COLO668 (cell line): Measurements from ENCODE around the gene KIF16B.
"Not testable (repeated sequence)": the region's sequence is repeated elsewhere in the genome, so short reads cannot be mapped to it uniquely, and the experiment has no call there.

Experiments used
- DNase-seq: peaks from one replicate; lab custom pipeline; 2025; ENCODE audit not compliant: unreplicated experiment; lab: John Stamatoyannopoulos, UW

The KIF16B gene

DNA sequence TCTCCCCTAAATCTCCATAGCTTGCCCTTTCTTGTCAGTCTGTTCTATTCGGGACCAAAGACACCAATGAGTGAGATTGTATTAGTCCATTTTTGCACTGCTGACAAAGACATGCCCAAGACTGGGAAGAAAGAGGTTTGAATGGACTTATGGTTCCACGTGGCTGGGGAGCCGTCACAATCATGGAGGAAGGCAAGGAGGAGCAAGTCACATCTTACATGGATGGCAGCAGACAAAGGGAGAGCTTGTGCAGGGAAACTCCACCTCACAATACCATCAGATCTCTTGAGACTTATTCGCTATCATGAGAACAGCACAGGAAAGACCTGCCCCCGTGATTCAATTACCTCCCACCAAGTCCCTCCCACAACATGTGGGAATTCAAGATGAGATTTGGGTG is 133.7 kb downstream of the KIF16B start:
- DNase-seq: not testable (repeated sequence)

DNA sequence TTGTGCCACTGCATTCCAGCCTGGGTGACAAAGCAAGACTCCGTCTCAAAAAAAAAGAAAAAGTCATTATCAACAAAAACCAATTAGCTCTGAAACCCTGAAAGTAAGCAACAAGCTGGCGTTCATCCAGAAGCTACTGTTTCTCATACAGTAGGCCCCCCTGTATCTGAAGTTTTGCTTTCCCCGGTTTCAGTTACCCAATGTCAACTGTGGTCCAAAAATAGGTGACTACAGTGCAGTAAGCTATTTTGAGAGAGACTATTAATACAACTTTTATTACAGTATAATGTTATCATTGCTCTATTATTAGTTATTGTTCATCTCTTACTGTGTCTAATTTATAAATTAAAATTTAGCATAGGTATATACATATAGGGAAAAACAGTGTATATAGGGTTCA is 135.1 kb downstream of the KIF16B start:
- no peak for DNase-seq

DNA sequence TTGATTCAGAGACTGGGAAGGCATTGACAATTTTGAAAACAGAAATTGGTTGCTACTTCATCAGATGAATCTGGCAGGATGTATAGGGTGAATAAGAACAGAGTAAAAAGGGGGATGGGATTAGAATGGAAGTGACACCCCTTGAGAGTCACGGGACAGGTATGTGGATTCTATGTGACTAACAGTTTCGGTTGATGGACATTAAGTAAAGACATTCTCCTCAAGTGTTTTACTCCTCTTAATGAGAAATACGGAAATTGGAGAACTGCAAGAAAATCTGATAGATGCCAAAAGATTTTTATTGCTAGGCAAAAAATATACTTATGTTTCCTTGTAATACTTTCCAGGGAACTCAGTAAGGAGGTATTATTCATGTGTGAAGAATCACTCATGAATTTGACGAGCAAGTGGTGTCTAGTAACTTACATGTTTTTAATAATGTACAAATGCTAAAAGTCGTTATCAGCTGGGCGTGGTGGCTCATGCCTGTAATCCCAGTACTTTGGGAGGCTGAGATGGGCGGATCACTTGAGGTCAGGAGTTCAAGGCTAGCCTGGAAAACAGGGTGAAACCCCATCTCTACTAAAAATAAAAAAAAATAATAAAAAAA is 135.8 kb downstream of the KIF16B start:
- DNase-seq: no peak

DNA sequence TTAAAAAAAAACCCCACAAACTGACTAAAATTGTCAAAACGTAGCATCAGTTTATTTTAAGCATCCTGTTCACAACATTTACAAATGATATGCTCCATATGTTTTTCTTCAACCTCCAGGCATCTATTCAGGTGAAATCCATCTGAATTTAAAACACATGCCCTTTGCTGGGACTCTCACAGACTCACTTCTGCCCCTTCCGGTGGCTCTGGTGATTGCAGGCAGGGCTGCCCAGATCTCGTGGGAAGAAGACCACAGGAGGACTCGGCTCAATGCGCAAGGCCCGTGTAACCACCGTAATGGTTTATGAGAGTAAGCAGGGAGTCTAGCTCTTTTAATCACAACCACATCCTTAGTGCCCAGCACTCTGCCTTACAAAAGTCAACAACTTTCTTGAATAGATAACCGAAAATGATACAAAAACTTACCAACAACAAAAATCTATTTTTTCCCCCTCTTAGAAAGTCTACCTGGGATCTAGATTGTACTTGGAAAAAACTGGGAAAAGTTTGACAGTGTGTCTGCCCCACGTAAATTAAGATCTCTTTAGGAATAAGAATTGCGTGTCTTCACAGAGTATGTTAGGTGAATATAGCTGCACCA is 139.1 kb downstream of the KIF16B start:
- DNase-seq: peak; percentile 62

DNA sequence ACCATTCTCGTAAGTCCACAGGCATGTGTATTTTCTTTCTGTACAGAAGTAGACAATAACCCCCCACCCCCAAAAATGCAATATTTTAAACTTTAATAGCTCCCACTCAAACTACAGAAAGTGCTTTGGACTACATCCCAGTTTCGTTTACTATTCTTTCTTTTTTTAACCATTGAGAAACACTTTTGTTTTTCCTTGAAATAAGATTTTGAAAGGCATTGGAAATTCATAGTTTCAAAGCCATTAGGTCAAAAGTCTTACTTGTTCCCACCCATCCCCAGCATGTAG is 140.0 kb downstream of the KIF16B start:
- no peak for DNase-seq

DNA sequence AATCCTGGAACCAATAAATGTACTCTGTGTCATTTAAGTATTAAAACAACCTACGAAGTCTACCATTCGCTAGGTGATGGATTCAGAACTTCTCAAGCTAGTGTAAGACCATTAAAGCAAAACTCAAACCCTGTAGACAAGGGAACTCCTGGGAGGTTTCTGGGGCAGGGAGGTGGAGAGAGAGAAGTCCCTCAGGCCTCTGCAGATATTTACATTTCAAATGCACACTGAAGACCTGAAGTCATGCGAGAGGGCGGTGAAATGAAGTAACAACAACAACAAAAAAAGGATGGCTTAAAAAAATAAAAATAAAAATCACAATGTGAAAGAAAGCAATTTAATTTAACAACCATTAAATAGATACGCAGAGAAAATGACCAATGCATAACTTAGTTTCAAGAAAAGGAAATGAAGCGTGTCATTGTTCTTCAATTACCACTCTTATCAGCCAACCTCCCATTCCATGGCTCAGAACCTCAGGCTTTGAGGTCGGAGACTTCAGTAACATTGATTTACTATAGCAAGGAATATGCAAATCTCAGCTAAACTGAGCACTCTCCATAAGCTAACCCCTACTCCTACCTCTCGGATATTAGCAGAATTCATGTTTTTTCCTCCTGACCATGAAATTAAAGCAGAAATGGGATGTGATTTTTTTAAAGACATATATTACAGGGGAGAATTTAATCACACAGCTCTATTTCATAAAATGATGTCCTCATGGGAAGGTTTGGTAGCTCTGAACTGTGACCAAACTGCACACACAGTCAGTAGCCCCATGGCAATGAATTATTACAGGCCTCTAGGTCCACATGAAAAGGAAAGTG is 140.6 kb downstream of the KIF16B start:
- DNase-seq: no peak

DNA sequence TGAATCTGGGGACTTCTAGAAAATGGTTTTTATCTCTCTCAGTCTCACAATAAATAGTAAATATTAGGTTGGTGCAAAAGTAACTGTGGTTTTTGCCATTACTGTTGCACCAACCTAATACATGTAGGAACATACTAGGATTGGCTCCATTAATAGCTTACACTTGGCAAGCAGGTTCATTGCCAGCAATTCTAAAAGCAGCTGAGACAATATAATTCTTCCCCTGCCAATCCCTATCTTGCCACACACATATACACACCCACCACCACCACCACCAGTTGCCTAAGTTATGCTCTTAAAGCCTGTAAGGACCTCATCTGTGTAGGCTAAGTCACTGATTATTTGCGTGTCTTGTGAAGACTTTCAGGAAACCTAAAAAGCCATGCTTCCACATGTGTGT is 145.1 kb downstream of the KIF16B start:
- no peak for DNase-seq

DNA sequence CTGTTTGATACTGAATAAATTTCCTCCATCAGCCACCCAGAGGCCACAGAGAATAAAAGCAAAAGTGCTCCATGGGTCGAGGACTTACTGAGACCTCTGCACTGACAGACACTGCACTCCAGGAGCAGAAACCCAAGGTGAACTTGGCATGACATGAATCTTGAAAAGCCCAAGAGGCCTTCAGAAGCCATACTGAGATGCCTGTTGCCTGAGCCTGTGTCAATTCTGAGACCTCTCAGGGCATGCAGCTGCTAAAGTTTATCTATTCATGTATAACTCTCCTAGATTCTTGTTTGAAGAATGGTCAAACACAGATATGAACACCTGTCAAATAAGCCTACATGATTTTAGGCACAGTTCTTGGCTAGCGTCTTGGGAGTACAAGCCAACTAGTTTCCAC is 145.7 kb downstream of the KIF16B start:
- DNase-seq: no peak

DNA sequence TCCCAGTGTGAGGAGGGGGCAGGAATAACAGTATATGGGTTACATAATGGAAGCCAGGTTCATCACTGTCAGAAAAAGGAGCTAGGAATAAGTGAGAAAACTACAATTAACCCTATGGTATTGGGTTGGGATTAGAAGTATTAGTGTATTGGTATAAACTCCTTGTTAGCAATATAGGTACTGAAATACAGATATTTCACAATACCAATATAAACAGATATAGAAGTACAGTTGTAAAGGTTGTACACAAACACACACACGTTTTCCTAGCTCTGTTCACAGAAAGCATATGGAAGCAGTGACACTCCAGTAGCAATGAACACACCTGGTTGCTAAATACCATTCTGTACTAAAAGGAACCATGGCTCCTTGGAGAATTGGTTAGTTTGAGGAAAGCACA is 148.5 kb downstream of the KIF16B start:
- DNase-seq: no peak

DNA sequence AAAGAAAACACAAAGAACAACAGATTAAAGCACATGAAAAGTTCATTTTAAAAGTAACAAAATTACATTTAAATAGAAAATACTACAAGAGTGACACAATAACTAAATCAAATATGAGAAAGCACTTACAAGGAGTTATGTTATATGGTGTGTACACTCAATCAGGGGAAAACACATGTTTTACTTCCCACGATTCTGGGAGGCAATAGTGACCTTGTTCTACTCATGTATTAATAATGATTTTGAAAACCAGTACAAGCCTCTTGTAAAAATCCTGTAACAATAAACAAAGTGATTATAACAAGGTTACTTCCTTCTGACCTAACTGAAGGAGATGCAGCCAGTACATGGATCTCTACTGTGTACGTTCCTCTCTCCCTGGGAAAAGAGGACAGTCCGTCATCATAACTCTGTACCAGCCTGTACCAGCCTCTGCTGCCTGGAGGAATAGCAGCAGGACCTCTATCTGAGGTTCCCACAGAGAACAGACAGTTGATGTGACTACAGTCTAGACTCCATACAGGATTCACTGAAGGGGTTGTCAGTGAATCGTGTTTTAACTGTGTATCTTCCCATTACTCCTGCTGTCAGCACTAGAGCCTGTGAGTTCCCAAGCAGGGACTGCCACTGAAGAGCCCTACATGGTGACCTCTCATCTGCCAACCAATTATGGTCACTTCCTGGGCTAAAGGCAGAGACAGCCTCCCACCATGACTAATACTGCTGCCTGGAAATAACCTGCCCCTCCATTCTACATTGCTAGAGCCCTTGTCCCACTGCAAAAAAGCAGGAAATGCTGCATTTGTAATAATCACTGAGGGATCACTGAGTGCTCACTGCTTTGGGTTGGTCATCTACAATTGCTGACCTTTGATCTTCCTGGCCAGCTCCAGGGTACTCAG is 149.7 kb downstream of the KIF16B start:
- DNase-seq: no peak

DNA sequence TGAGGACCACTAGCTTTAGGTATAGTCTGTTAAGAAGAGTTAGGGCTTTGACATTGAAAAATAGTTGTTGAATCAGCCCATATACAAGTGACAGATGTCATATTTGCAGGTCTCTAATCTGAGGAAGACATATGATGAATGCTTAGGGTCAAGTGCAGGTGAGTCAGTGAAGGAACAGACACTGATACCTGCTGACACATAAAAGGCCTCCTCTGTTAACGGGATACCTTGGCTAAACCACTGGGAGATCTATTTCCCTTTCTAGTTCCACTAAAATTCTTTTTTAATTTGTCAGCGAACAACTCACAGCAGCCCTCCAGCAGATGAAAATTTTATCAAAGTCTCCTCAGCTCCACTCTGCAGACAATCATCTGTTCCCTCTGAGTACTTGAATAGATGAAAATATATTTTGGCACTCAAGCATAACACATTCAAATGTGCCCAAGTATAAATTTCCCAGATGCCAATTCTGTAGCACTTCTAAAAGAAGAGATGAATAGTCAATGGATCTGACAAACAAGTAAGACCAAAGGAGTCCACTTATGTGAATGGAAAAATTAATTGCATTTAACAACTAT is 154.0 kb downstream of the KIF16B start:
- DNase-seq: no peak

DNA sequence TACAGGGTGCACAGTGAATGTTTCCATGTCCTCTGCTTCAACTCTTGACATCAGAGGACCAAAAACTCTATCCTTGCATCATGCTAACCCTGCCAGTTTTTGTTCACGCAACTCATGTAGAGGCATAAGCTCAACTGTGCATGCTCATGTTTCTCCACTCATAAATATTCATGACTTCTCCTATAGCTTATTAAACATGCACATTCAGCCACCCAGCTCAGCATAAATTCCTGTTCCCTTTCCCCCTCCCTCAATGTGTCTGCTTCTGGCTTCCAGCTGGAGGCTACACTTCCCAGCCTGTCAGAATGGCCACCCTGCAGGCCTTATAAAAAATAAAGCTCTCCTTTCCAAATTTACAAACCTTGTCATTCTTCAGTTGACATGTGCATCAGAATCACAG is 154.6 kb downstream of the KIF16B start:
- no peak for DNase-seq

DNA sequence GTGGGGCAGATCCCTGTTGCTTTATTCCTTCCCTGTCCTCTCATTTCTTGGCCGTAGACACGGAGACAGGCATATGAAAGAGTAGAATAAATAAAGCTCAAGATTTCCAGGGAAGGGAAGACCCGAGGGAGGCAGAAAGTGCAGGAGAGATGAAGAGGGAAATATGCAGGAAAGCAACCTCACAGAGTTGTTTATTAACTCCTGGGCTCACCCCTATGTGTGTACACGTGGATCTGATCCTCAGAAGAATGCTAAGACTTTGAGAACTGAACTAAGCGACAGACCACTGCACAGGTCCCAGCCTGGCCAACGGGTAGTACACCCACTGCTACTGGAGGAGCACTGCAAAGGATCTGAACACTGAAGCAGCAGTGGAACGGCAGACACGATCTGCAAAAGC is 156.2 kb downstream of the KIF16B start:
- DNase-seq: no peak

DNA sequence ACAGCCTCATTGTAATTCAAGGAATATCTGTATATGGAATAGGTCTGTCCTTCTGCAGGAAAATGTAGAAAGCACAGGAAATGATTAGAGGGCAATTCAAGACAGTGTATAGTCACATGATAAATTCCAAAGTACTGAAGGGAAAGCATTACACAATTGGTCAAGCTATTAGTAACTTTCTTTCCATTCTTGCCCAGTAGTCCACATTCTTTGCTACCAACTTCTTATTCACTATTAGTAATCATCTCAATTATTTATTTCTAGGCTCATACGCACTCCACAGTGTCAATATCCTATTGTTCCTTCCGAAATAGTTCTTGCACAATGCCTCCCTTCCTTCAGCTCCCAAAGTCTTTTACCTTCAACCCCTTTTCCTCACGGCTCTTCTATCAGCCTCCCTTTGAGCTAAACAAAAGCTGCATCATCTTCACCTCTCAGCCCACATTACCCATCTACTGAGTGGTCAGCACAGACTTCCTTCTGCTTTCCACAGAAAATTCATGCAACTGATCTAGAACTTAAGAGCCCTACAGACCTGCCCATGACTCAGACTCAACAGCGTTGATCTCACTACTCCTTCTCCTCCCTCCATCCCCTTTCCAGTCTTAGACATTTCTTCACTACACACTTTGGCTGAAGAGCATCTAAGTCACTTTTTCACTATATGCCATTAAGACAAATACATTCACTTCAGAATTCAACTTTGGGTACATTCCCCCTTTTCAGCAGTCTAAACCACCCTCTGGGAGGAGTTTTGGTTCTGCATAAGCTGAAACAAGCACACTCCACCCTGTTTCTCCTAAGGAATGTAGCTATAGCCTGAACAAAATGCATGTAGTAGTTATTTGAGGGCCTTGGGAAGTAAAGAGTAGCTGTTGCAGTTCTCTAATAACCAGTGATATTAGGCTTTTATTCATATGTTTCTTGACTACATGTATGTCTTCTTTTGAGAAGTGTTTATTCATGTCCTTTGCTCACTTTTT is 157.9 kb downstream of the KIF16B start:
- DNase-seq: no peak

DNA sequence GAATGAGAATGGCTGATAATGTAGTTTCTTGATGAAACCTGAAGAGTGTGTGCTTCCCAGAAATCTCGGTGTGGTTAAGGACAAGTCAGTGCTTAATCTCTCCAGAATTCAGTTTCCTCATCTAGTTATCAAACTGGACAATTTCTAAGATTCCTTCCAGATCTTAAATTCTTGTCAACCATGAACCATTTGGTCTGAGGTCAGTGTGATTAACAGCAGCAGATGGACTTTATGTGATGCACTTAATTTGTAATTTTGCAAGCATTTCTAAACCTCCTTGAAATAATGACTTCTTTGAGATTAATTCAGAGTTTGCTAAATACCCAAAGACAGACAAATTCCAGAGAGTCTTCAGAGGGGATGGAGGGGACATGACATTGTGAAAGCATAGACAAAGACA is 160.3 kb downstream of the KIF16B start:
- no peak for DNase-seq

DNA sequence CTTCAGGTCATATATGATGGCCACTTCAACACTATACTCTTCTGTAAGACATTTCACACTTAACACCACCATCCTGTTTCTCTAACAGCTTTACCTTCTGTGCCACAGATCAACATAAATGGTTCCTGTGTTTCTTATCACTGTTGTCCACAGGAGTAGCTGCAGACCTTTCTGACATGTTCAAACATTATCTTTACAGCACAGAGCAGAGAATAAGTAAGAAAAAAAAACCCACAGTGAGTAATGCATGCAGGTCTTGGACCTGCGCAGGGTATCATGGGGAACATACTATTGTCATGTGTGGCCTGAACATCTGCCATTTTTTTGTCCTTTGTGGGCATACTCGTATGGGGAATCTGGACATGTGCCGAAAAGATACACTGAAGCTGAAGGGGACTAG is 161.9 kb downstream of the KIF16B start:
- DNase-seq: no peak

DNA sequence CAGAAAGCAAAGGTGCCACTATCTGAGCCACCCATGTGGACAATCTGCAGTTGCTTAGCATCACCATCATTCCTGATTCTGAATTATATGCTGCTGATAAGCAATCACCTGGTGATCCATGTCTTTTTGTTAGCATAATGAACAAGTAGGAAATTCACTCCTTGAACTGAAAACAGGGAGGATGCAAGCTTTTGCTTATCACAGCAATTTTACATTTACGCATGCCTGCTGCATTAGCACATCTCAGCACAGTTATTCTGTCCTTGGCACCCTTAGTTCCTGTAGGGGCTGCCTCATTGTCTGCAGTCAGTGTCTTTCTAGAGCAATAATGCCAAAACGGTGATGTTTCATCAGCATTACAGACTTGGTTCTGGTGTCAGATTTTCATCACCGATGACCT is 162.6 kb downstream of the KIF16B start:
- DNase-seq: no peak

DNA sequence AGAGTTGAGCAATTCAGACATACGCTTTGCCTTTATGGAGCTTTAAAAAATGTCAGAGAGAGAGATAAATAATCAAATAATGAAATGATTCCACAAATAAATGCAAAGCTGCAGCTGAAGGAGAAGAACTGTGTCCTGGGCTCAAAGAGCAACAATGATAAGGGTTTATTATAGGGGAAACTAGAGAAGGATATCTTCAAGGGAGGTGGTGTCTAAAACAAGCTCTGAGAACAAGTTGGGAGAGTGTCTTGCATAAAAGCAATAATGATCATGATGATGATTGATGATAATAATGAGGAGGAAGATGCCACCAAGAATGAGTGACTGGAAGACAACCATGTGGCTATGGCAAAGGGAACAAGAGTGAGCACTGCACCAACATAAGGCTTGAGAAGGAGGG is 164.3 kb downstream of the KIF16B start:
- no peak for DNase-seq

DNA sequence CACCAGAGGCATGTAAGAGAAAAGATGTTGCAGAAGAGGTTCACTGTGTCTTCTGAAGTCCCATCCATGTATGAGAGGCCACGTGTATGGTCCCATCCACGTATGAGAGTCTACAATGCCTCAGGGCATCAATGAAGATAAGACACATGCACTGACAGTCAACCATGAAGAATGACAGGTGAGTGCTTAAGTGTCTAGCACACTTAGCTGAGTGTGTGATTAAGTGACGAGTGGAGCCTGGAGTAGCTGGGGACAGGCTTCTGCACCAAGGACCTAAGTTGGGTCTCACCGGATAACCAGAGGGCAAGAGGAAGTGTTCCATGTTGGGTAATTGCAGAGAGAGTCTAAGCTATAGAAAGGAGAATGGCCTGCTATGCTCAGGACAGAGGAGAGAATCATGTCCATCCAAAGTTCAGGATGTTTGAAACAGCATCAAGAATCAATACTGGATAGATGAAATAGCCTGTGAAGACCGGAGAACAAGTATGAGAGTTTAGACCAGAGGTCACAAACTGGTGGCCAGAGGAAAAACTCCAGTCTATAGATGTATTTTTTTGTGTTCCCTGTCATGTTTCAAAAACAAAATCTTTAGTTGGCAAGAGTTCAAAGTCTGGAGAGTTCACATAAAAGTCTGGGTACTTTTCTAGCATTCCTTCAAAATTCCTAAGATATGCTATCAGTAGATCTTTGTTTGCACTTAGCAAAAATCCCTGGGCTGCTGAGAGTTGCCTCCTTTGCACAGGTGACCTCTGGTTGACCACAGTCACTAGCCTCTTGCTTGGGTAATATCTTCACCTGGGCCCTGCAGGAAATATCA is 165.8 kb downstream of the KIF16B start:
- DNase-seq: no peak
